KG1 (cell line): Measurements from ENCODE around the gene ADSS1.

ENCODE experiments used
- DNase-seq: peaks from one replicate; lab custom pipeline; 2025; lab: John Stamatoyannopoulos, UW

The ADSS1 gene

GRCh38 chr14:104784218-104784568, 60.2 kb downstream of the ADSS1 start:
- no peak for DNase-seq

GRCh38 chr14:104784846-104785707, 61.0 kb downstream of the ADSS1 start:
- no peak for DNase-seq

- no peak for DNase-seq
Observed at GRCh38 chr14:104785708-104786080, 61.7 kb downstream of the ADSS1 start.

DNA sequence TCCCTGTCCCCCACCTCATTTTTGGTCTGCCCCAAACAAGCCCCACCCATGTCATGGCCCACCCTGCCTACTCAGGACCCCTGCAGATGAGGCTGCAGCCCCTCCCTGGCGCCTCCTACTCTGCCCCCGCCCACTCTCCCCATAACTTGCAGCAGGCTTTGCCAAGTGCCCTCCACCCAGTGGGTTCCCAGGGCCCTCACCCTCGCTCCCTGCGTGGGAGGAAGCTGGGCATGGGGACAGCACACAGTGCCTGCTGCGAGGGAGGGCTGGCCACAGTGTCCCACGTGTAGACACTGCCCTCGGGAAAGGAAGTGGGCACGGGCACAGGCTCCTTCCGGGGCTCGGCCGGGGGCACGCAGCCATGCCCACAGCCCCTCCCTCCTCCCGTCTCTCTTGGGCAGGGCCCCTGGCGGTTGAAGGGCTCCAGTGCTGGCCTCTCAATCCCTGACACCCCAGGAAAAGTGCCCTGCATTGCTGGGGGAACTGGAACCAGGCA, 62.1 kb downstream of the ADSS1 start:
- no peak for DNase-seq

- DNase-seq, result no peak
Observed at GRCh38 chr14:104786726-104787675, 63.0 kb downstream of the ADSS1 start.

DNA sequence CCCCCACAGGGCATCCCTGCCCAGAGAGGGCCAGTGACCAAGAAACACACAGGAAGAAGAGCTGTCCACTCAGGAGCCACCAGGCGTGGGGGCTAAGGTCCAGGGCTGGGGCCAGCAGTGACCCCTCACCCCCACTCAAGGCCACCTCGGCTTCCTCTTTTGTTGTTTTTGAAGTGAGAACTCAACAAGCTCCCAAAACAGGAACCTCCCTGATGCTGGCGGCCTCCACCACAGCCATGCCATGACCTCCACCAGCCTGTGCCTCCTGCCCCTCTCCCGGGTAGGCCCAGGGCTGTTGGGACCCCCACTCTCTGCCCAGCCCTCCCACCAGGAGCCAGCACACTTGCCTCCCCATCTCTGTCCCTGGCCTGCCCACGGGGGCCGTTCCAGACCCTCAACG, 63.7 kb downstream of the ADSS1 start:
- no peak for DNase-seq

DNA sequence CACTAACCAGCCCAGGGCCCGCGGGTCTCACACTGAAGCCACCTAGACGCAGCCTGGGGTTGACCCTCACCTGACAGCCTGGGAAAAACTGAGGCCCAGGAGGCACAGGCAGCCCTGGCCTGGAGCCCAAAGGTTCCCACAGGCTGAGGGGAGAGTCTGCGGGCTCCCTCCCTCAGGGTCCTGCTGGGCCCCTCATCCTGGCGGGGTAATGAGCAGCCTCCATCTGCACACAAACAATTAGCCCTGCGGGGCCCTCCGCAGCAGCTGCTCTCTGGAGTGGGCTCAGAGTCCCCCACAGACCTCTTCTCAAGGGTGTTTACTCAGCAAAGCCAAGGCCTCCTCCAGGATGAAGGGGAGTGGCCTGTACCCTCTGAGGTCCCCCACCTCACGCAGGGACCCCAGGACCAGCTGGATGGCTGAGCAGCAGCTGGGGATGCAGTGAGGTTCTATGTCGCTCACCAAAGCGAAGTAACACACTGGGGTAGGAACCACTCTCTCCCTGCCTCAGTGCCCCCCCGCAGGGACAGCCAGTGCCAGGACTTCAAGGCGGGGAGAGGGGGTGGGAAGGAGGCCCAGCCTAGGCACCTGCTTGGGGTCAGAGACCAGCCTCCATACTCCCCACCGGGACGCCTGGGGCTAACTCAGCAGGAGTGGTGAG, 64.3 kb downstream of the ADSS1 start:
- DNase-seq, result no peak

DNA sequence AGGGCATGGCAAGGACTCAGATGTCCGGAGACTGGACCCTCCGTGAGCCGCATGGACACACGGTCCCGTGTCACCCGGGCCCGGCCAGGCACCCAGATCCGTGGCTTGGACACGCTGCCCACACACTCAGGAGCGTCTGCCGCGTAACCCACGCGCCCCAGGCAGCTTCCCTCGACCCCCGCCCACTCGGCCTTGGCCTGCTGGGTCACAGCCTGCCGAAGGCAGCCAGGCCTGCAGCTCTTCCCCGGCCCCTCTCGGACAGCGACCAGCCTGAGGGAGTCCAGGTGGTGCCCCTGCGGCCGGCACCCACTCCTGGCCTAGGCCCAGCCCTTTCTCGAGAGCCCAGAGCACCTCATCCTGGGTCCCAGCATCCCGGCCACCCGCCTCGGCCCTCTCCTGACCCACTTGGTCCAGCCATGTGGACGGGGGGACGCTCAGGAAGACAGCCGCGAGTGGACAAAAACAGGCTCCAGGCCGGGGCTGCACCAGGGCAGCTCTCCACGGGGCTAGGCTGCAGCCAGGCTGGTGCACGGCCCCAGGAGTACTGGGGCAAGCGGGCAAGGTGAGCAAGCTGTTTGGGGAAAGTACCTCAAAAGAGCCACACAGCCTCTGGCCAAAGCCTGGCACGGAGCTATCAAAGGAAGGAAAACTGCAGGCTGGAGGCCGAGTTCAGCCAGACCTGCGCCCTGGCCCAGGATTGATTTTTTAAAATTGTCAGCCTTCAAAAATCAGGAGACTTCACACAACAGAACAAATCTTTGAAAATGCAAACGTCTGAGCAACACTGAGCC, 65.0 kb downstream of the ADSS1 start:
- no peak for DNase-seq

GRCh38 chr14:104789752-104790743, 66.0 kb downstream of the ADSS1 start:
- no peak for DNase-seq

- no peak for DNase-seq
Observed at GRCh38 chr14:104791425-104791824, 67.4 kb downstream of the ADSS1 start.

- no peak for DNase-seq
Observed at GRCh38 chr14:104792101-104792884, 68.3 kb downstream of the ADSS1 start.

- no peak for DNase-seq
Observed at GRCh38 chr14:104792945-104793702, 69.1 kb downstream of the ADSS1 start.

DNA sequence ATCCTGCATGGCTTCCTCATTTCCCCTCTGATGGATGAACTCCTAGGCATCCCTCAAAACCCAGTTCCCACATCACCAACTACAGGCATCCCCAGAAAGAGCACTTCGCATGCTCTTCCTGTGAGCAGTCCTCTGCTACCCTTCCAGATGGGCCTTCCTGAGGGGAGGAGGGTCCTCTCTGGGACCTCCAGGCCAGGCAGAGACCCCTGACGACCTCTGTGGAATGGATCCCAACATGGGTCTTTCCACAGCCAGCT, 69.6 kb downstream of the ADSS1 start:
- DNase-seq, result no peak

- DNase-seq, result no peak
Observed at GRCh38 chr14:104794099-104794498, 70.1 kb downstream of the ADSS1 start.

DNA sequence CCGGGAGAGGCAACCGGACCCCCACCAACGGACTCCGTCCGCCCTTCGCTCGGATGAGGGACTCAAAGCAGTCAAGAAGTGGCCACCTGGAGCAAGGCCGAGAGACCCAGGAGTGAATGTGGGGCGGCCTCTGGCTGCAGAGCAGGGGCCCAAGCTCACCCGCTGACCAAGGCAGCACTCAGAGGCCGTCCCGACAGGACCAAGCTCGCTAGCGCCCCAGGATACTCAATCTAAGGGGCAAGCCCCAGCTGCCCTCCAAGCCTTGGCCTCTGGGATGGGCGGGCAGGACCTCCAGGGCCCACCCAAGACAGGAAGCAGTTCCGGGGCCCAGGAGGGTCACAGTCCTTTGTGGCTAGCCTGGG, 70.6 kb downstream of the ADSS1 start:
- no peak for DNase-seq

- no peak for DNase-seq
Observed at GRCh38 chr14:104794993-104795780, 71.2 kb downstream of the ADSS1 start, which contains the start of gene AKT1. TSS of gene AKT1 (minus strand) at chr14:104795748. CDS start at chr14:104792643, 3,105 bp downstream.

GRCh38 chr14:104795781-104796686, 72.0 kb downstream of the ADSS1 start:
- DNase-seq, result no peak
